A549 (cell line): ENCODE measurements around the gene SYT6.

ENCODE experiments used
- RCOR1 ChIP-seq: fragments of 150-350 bp; IDR thresholded peaks from 2 replicates; pipeline ENCODE4 v1.6.1; 2014; ENCODE audit warnings: antibody characterized with exemption, low read length, low read depth
- REST ChIP-seq: fragments of 200-600 bp; sonication (generic); IDR thresholded peaks from 2 replicates; pipeline ENCODE4 v1.6.1; 2016; ENCODE audit warnings: antibody characterized with exemption, mild to moderate bottlenecking, moderate library complexity

GRCh38 chr1:114062477-114063099 lies 91.1 kb downstream of the SYT6 start:
- TF ChIP-seq RCOR1 (no peak), REST (no peak)
